Activated T-cell treated with anti-CD3 and anti-CD28 coated beads, Interleukin-2, amount 50 U/mL, for 72 hours (primary cell): ENCODE measurements around the gene MAP4K4. TPM values are rescaled to one million over a fixed set of nuclear protein-coding genes. Genes with fewer than 3 reads are reported as not detected.
"Not testable (repeated sequence)": the region's sequence is repeated elsewhere in the genome, so short reads cannot be mapped to it uniquely, and the experiment has no call there.

Experiments used
- ATAC-seq, 2 donors: fragments of 150-1000 bp; cut with Tn5 transposase; replicated peaks in 1 of 2; 2 replicates each; pipeline ENCODE4 v1.10.0; 2021; ENCODE audit warnings: moderate library complexity in 2 of 2, mild to moderate bottlenecking in 1 of 2
- DNase-seq, 2 donors: peaks; one replicate each; pipeline ENCODE4 v3.0.0; 2021 to 2022; ENCODE audit warnings: mixed read lengths in 1 of 2
- H3K27ac Mint-ChIP-seq: one replicate; pipeline ENCODE4 v1.8.0; 2022; ENCODE audit warnings: mild to moderate bottlenecking, moderate library complexity, mixed read lengths
- H3K27me3 Mint-ChIP-seq: one replicate; pipeline ENCODE4 v1.8.0; 2022; ENCODE audit warnings: low read depth, mixed read lengths
- H3K36me3 Mint-ChIP-seq, 2 donors: one replicate each; pipeline ENCODE4 v1.8.0; 2022; ENCODE audit warnings: mixed read lengths in 2 of 2, mild to moderate bottlenecking in 1 of 2; ENCODE audit not compliant: insufficient read depth in 2 of 2
- H3K4me1 Mint-ChIP-seq: one replicate; pipeline ENCODE4 v1.8.0; 2022; ENCODE audit warnings: low read depth, mixed read lengths
- H3K4me3 Mint-ChIP-seq, 2 donors: one replicate each; pipeline ENCODE4 v1.8.0; 2022; ENCODE audit warnings: mild to moderate bottlenecking in 2 of 2, mixed read lengths in 2 of 2, moderate library complexity in 2 of 2
- H3K9me3 Mint-ChIP-seq, 2 donors: one replicate each; pipeline ENCODE4 v1.8.0; 2022; ENCODE audit warnings: mixed read lengths in 2 of 2
- total RNA-seq, 2 donors: library from RNA; stranded (reverse); gene quantifications; one replicate each; pipeline ENCODE4 v1.2.3, GENCODE V29; 2022

MAP4K4 gene
- total RNA-seq, 2 donors from 2014 or later, result 72.1 to 85.1 TPM

- Mint-ChIP-seq H3K9me3 (no peaks in the 10 kb centered on the region), H3K4me3 (peak overlapping the region in 1 of 2 donors; percentile 65), H3K27me3 (no peaks in the 10 kb centered on the region), H3K4me1 (peaks cover 83% of the 10 kb centered on the region), H3K36me3 (no peaks in the 10 kb centered on the region), H3K27ac (peak overlapping the region; percentile 71)
- DNase-seq, result no peak
- no peak for ATAC-seq
These were observed 74.4 kb downstream of the MAP4K4 start for GRCh38 chr2:101771910-101772321.

- H3K36me3 Mint-ChIP-seq, result no peaks in the 10 kb centered on the region
- peaks cover 84% of the 10 kb centered on the region for H3K4me1 Mint-ChIP-seq
- ATAC-seq, result peak in 1 of 2 donors; percentile 32
- no peaks in the 10 kb centered on the region for H3K9me3 Mint-ChIP-seq
- DNase-seq, result no peak
- H3K27ac Mint-ChIP-seq, result peak overlapping the region; percentile 83
- H3K27me3 Mint-ChIP-seq, result no peaks in the 10 kb centered on the region
- peak overlapping the region; percentile 60 to 65 for H3K4me3 Mint-ChIP-seq
These were observed 75.6 kb downstream of the MAP4K4 start for GRCh38 chr2:101773137-101773536.

- not testable (repeated sequence) for H3K27me3 Mint-ChIP-seq, H3K9me3 Mint-ChIP-seq, DNase-seq, H3K36me3 Mint-ChIP-seq, ATAC-seq
- Mint-ChIP-seq H3K4me1 (peaks cover 83% of the 10 kb centered on the region), H3K27ac (peak overlapping the region; percentile 48), H3K4me3 (peak overlapping the region; percentile 57)
These were observed 76.5 kb downstream of the MAP4K4 start for GRCh38 chr2:101773961-101774360.

DNA sequence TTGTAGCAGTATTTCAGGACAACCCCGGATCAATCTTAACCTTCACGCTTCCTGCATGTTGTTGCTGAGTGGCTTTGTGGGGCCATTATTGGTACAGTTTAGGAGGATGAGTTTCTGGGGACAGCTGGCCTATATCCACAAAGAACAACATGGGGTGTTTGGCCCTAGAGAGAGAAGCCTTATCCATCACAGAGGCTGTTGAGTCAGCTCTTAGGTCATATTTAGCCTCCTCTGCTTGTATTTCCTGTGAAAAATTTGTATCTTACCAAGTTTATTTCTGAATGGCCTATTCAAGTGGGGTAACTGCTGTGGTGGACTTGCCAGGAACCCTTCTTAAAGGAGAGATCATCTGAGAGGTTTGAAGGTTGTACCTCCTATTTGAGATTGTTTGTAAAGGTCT lies 77.6 kb downstream of the MAP4K4 start:
- ATAC-seq, result peak; percentile 46 to 59
- Mint-ChIP-seq H3K9me3 (no peaks in the 10 kb centered on the region), H3K27ac (peak overlapping the region; percentile 7), H3K4me3 (no peak overlapping the region), H3K36me3 (no peaks in the 10 kb centered on the region), H3K4me1 (peaks cover 84% of the 10 kb centered on the region), H3K27me3 (no peaks in the 10 kb centered on the region)
- DNase-seq, result no peak

DNA sequence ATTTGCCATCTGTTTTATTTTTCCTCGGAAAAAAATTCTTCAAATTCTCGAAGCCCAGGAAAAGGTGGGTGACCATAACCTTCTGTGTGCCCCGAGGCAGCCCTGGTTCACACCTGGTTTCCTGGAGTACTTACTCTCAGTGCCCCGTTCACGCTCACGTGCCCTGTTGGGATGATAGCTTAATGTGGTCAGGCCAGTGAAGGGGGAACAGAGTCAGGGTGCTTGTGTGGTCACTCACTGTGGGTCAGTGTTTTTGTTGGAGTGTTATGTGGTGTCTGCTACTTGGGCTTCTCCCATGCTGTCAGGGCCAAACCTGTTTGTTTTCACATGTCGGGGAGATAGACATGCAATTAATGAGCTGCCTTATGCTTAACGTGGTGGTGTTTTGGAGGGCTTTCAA lies 78.1 kb downstream of the MAP4K4 start:
- DNase-seq, result no peak
- Mint-ChIP-seq H3K4me3 (no peak overlapping the region), H3K36me3 (no peaks in the 10 kb centered on the region), H3K4me1 (peaks cover 88% of the 10 kb centered on the region), H3K27me3 (no peaks in the 10 kb centered on the region), H3K27ac (no peak overlapping the region), H3K9me3 (no peaks in the 10 kb centered on the region)
- no peak for ATAC-seq

DNA sequence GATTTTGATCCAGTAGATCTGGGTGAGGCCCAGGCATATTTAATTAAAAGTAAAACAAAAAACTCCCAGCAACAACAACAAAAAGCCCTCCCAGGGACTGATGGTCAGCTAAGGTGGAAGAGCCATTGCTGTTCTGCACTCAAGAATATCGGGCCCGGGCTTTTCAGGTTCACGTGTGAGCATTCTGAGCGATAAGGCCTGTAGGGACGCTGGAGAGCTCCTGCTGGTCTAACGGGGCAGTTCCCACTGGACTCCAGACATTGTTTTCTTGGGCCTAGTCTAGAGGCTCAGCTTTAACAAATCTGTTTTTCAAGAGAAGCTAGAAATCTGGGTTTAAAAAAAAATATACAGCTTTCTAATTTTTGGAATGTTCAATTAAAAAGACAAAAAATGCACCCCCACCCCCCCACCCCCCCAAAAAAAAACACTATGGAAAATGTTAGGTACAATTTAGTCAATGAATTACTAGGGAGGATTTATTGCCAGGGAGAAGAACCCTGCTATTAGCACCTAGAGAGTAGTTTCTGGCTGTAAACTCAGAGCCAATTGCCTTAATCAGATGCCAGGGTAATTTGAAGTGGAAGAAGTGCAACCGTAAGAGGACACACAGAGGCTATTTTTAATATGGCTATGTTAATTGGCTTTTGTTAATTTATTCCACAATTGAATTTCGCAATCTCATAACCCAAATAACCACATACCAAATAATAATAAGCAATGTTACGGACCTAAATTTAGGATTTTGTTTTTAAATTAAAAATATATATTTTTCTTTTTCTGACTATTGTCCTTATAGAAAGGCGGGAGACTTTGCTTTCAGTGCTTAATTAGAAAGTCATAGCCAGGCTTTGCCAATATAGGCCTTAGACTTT lies 78.9 kb downstream of the MAP4K4 start:
- Mint-ChIP-seq H3K4me1 (peaks cover 89% of the 10 kb centered on the region), H3K4me3 (no peak overlapping the region), H3K9me3 (no peaks in the 10 kb centered on the region), H3K27ac (no peak overlapping the region), H3K36me3 (no peaks in the 10 kb centered on the region), H3K27me3 (no peaks in the 10 kb centered on the region)
- ATAC-seq (no peak), DNase-seq (no peak)

DNA sequence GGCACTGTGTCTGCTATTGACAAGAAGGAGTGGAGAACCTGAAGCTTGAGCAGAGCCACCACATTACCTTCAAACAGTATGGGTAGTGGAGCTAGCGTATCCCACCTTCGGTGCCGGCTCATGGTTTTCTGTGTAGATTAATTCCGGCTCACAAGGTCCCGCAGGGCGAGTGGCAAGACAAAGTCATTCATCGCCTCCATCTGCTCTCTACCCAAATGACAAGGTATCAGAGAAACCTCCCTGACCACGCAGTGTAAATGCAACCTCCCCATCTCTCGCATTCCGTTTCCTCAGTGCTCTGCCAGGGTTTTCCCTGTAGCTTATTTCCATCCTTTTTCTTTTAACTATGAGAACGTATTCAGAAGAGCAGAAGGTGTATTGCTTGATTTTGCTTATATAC lies 79.8 kb downstream of the MAP4K4 start:
- H3K27me3 Mint-ChIP-seq, result no peaks in the 10 kb centered on the region
- H3K27ac Mint-ChIP-seq, result no peak overlapping the region
- no peaks in the 10 kb centered on the region for H3K36me3 Mint-ChIP-seq
- no peak for DNase-seq
- no peak for ATAC-seq
- peaks cover 89% of the 10 kb centered on the region for H3K4me1 Mint-ChIP-seq
- H3K4me3 Mint-ChIP-seq, result no peak overlapping the region
- H3K9me3 Mint-ChIP-seq, result no peaks in the 10 kb centered on the region

- no peak for DNase-seq
- Mint-ChIP-seq H3K4me3 (no peak overlapping the region), H3K27ac (no peak overlapping the region), H3K27me3 (no peaks in the 10 kb centered on the region), H3K4me1 (peaks cover 88% of the 10 kb centered on the region), H3K9me3 (no peaks in the 10 kb centered on the region), H3K36me3 (no peaks in the 10 kb centered on the region)
- ATAC-seq, result no peak
These were observed 80.6 kb downstream of the MAP4K4 start for GRCh38 chr2:101778102-101778501.

GRCh38 chr2:101779190-101779589 lies 81.7 kb downstream of the MAP4K4 start:
- H3K27me3 Mint-ChIP-seq, result no peaks in the 10 kb centered on the region
- DNase-seq (no peak), ATAC-seq (no peak)
- peak overlapping the region in 1 of 2 donors; percentile 48 for H3K4me3 Mint-ChIP-seq
- peaks cover 86% of the 10 kb centered on the region for H3K4me1 Mint-ChIP-seq
- H3K36me3 Mint-ChIP-seq, result no peaks in the 10 kb centered on the region
- peaks cover 0 to 1% of the 10 kb centered on the region in 2 donors for H3K9me3 Mint-ChIP-seq
- H3K27ac Mint-ChIP-seq, result peak overlapping the region; percentile 55

GRCh38 chr2:101779656-101780055 lies 82.1 kb downstream of the MAP4K4 start:
- Mint-ChIP-seq H3K36me3 (no peaks in the 10 kb centered on the region), H3K9me3 (peaks cover 0 to 1% of the 10 kb centered on the region in 2 donors), H3K4me1 (peaks cover 82% of the 10 kb centered on the region), H3K27me3 (no peaks in the 10 kb centered on the region), H3K27ac (peak overlapping the region; percentile 55), H3K4me3 (peak overlapping the region; percentile 18 to 48)
- ATAC-seq, result peak; percentile 40 to 58
- no peak for DNase-seq

- Mint-ChIP-seq H3K36me3 (no peaks in the 10 kb centered on the region), H3K27me3 (no peaks in the 10 kb centered on the region), H3K27ac (peak overlapping the region; percentile 51), H3K4me1 (peaks cover 73% of the 10 kb centered on the region), H3K9me3 (peaks cover 0 to 1% of the 10 kb centered on the region in 2 donors), H3K4me3 (peak overlapping the region; percentile 72)
- ATAC-seq, result peak in 1 of 2 donors; percentile 18
- no peak for DNase-seq
These were observed 83.8 kb downstream of the MAP4K4 start for GRCh38 chr2:101781326-101781725.

GRCh38 chr2:101781791-101782426 lies 84.4 kb downstream of the MAP4K4 start:
- ATAC-seq, result peak; percentile 53 to 73
- no peak for DNase-seq
- Mint-ChIP-seq H3K4me1 (peaks cover 78% of the 10 kb centered on the region), H3K36me3 (no peaks in the 10 kb centered on the region), H3K4me3 (peak overlapping the region; percentile 72), H3K27ac (peak overlapping the region; percentile 51), H3K9me3 (peaks cover 0 to 1% of the 10 kb centered on the region in 2 donors), H3K27me3 (no peaks in the 10 kb centered on the region)

- Mint-ChIP-seq H3K27ac (no peak overlapping the region), H3K27me3 (no peaks in the 10 kb centered on the region), H3K9me3 (peaks cover 0 to 1% of the 10 kb centered on the region in 2 donors), H3K4me1 (peaks cover 79% of the 10 kb centered on the region), H3K4me3 (peak overlapping the region; percentile 72), H3K36me3 (no peaks in the 10 kb centered on the region)
- peak in 1 of 2 donors; percentile 15 for ATAC-seq
- no peak for DNase-seq
These were observed 84.9 kb downstream of the MAP4K4 start for GRCh38 chr2:101782427-101782792.
